ENCODE measurements around the gene SRSF10. TPM values are rescaled to one million over a fixed set of nuclear protein-coding genes. Genes with fewer than 3 reads are reported as not detected.
"Not testable (repeated sequence)": the region's sequence is repeated elsewhere in the genome, so short reads cannot be mapped to it uniquely, and the experiment has no call there.

Gene SRSF10
- total RNA-seq, 2 experiments from 2014 or later, result 191 to 192 TPM

DNA sequence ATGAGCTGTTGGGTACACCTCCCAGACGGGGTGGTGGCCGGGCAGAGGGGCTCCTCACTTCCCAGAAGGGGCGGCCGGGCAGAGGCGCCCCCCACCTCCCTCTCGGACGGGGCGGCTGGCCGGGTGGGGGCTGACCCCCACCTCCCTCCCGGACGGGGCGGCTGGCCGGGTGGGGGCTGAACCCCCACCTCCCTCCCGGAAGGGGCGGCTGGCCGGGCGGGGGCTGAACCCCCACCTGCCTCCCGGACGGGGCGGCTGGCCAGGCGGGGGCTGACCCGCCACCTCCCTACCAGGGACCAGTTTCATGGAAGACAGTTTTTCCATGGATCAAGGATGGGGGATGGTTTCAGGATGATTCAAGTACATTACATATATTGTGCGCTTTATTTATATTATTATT, 6.9 kb upstream of the SRSF10 start:
- DNase-seq; CTCF ChIA-PET; H3K4me3 Mint-ChIP-seq; H3K36me3 Mint-ChIP-seq (ENCODE audit: low read depth); H3K27ac Mint-ChIP-seq; POLR2A ChIA-PET; H3K27me3 Mint-ChIP-seq; H3K9me3 Mint-ChIP-seq: not testable (repeated sequence)
- H3K4me1 Mint-ChIP-seq, result peaks cover 11% of the 10 kb centered on the region

DNA sequence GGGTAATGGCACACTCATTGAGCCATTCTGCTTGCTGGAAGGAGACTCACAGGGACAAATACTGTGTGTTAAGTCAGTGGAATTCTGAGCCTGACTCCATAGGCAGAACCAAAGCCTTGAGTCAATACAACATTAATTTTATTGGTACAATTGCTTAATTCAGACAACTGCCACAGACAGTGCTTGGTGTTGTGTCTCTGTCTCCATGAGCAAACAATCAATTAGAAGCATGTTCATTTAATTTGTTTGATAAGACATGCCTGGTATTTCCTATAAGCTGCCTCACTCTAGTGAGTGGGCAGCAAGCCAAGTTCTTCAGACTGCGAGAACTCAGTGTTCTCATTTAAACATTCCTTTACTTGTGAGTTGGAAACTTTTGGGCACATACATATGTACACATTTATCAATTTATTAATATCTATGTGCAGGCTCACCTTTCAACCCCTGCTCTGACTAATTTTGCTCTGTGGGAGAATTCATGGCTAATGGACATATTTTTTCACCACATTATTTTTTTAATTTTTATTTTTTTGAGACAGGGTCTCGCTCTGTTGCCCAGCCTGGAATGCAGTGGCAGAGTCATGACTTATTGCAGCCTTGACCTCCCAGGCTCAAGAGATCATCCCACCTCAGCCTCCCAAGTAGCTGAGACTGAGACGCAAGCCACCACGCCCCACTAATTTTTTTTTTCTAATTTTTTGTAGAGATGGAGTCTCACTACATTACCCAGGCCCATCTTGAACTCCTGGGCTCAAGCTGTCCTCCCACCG, 4.5 kb upstream of the SRSF10 start:
- ChIA-PET CTCF (no interaction called here), POLR2A (interaction anchor here (1.0 kb wide), 1 partner anchor 25 kb away, joined by 3 read pairs; the partner anchor contains the start of gene PNRC2)
- no peak overlapping the region for H3K4me3 Mint-ChIP-seq
- H3K9me3 Mint-ChIP-seq, result no peaks in the 10 kb centered on the region
- H3K4me1 Mint-ChIP-seq, result peaks cover 20% of the 10 kb centered on the region
- H3K27ac Mint-ChIP-seq, result no peak overlapping the region
- peaks cover 6% of the 10 kb centered on the region for H3K36me3 Mint-ChIP-seq (ENCODE audit: low read depth)
- H3K27me3 Mint-ChIP-seq, result no peaks in the 10 kb centered on the region
- no peak for DNase-seq

- Mint-ChIP-seq H3K27me3 (no peaks in the 10 kb centered on the region), H3K4me3 (peak overlapping the region; percentile 91), H3K4me1 (peaks cover 39% of the 10 kb centered on the region), H3K9me3 (no peaks in the 10 kb centered on the region), H3K27ac (peak overlapping the region; percentile 96), H3K36me3 (ENCODE audit: low read depth) (peaks cover 44% of the 10 kb centered on the region)
- DNase-seq, result peak; percentile 63
- CTCF ChIA-PET, result interaction anchor here (0.6 to 1.8 kb wide), 4 partner anchors 17 to 158 kb away, joined by 3 to 6 read pairs (median 4); partner anchors contain the start of gene PNRC2
- POLR2A ChIA-PET, result interaction anchor here (0.7 to 12.0 kb wide), 20 partner anchors 9 to 984 kb away, joined by 3 to 515 read pairs (median 4); partner anchors contain the start of genes GALE, LYPLA2, PNRC2 and RCAN3
Observed at GRCh38 chr1:23980728-23981070, 572 bp upstream of the SRSF10 start.

- CTCF ChIA-PET, result interaction anchor here (0.8 to 1.8 kb wide), 4 partner anchors 20 to 25 kb away, joined by 3 to 5 read pairs (median 3); partner anchors contain the start of gene PNRC2
- peaks cover 47% of the 10 kb centered on the region for H3K4me1 Mint-ChIP-seq
- H3K4me3 Mint-ChIP-seq, result peak overlapping the region; percentile 91
- H3K27ac Mint-ChIP-seq, result peak overlapping the region; percentile 94
- DNase-seq, result no peak
- H3K9me3 Mint-ChIP-seq, result no peaks in the 10 kb centered on the region
- H3K36me3 Mint-ChIP-seq (ENCODE audit: low read depth), result peaks cover 54% of the 10 kb centered on the region
- POLR2A ChIA-PET, result interaction anchor here (1.0 to 12.0 kb wide), 6 partner anchors 9 to 662 kb away, joined by 3 to 515 read pairs (median 5); partner anchors contain the start of gene PNRC2
- H3K27me3 Mint-ChIP-seq, result no peaks in the 10 kb centered on the region
Observed at GRCh38 chr1:23979387-23979880, 693 bp downstream of the SRSF10 start.

- ChIA-PET CTCF (interaction anchor here (0.8 to 1.2 kb wide), 2 partner anchors 19 to 24 kb away, joined by 3 read pairs; partner anchors contain the start of gene PNRC2), POLR2A (interaction anchor here (1.2 to 12.0 kb wide), 4 partner anchors 8 to 663 kb away, joined by 3 to 515 read pairs (median 6); partner anchors contain the start of gene PNRC2)
- peak overlapping the region; percentile 91 for H3K4me3 Mint-ChIP-seq
- no peaks in the 10 kb centered on the region for H3K27me3 Mint-ChIP-seq
- peak overlapping the region; percentile 94 for H3K27ac Mint-ChIP-seq
- H3K9me3 Mint-ChIP-seq, result no peaks in the 10 kb centered on the region
- peaks cover 60% of the 10 kb centered on the region for H3K36me3 Mint-ChIP-seq (ENCODE audit: low read depth)
- DNase-seq, result no peak
- H3K4me1 Mint-ChIP-seq, result peaks cover 51% of the 10 kb centered on the region
Observed at GRCh38 chr1:23978805-23979204, 1.3 kb downstream of the SRSF10 start.

DNA sequence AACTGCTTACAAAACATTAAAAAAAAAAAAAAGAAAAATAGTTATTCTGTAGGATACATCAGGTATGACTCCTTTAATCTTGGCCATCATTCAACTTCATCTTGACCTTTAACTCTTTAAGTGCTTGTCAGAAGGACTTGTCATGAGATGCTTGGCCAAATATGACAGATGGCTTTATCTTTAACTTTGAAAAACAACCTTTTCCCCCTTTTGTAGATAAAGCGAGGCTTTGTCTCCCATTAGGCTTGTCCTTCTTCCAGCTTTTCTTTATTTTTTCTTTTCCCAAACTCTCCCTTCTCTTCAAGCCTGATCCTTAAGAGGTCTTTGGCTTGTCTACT, 2.3 kb downstream of the SRSF10 start:
- Mint-ChIP-seq H3K4me3 (peak overlapping the region; percentile 91), H3K27ac (peak overlapping the region; percentile 94), H3K36me3 (ENCODE audit: low read depth) (peaks cover 68% of the 10 kb centered on the region), H3K9me3 (no peaks in the 10 kb centered on the region), H3K27me3 (no peaks in the 10 kb centered on the region), H3K4me1 (peaks cover 56% of the 10 kb centered on the region)
- POLR2A ChIA-PET, result interaction anchor here (12.0 kb wide), 1 partner anchor 16 kb away, joined by 515 read pairs; the partner anchor contains the start of gene PNRC2
- no peak for DNase-seq
- CTCF ChIA-PET, result no interaction called here

DNA sequence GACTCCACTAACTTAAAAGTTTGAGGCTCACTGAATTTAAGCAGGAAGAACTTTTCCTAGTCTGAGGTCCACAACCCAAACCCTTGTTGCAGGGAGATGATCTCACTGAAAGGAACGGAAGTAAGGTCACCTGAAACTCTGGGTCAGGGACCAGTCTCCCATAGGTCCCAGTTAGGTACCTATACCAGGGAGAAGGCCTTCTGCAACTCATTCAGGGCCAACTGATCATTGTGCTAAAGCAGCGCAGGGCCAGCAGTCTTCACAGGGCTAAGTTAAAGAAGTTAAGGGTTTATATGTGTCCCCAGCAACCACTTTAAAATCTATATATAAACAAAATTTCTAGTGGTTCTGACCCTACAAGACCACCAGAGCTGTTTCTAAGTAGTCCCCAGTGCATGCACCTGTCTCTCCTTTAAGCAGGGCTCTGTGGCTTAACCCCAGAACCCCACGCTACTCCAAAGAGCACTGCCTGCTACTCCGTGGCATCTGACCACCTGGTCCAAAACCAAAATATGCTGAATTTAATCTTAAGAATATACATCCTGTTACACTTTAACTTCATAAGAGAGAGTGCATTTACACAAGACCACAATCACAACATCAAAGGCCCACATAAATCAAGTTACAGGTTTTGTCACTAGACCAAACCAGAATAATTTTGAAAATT, 2.8 kb downstream of the SRSF10 start:
- Mint-ChIP-seq H3K4me1 (peaks cover 56% of the 10 kb centered on the region), H3K9me3 (no peaks in the 10 kb centered on the region), H3K4me3 (peak overlapping the region; percentile 91), H3K27ac (peak overlapping the region; percentile 77), H3K36me3 (ENCODE audit: low read depth) (peaks cover 70% of the 10 kb centered on the region), H3K27me3 (no peaks in the 10 kb centered on the region)
- DNase-seq, result no peak
- ChIA-PET CTCF (interaction anchor here (1.3 kb wide), 1 partner anchor 18 kb away, joined by 5 read pairs; the partner anchor contains the start of gene PNRC2), POLR2A (interaction anchor here (2.1 to 12.0 kb wide), 2 partner anchors 15 to 176 kb away, joined by 7 to 515 read pairs; partner anchors contain the start of gene PNRC2)

- Mint-ChIP-seq H3K27me3 (no peaks in the 10 kb centered on the region), H3K9me3 (no peaks in the 10 kb centered on the region), H3K4me1 (peaks cover 67% of the 10 kb centered on the region), H3K27ac (no peak overlapping the region), H3K4me3 (no peak overlapping the region), H3K36me3 (ENCODE audit: low read depth) (peaks cover 76% of the 10 kb centered on the region)
- CTCF ChIA-PET, result interaction anchor here (1.6 kb wide), 1 partner anchor 8 kb away, joined by 3 read pairs; the partner anchor contains the start of gene PNRC2
- POLR2A ChIA-PET, result interaction anchor here (1.3 to 15.2 kb wide), 2 partner anchors 8 to 10 kb away, joined by 20 to 515 read pairs; partner anchors contain the start of genes PNRC2 and SRSF10
- DNase-seq, result no peak
Observed at GRCh38 chr1:23967871-23968270, 12.3 kb downstream of the SRSF10 start.

- H3K27ac Mint-ChIP-seq, result no peak overlapping the region
- H3K4me1 Mint-ChIP-seq, result peaks cover 71% of the 10 kb centered on the region
- no peaks in the 10 kb centered on the region for H3K9me3 Mint-ChIP-seq
- POLR2A ChIA-PET, result interaction anchor here (15.2 kb wide), 1 partner anchor 11 kb away, joined by 515 read pairs; the partner anchor contains the start of gene SRSF10
- DNase-seq, result no peak
- no peak overlapping the region for H3K4me3 Mint-ChIP-seq
- H3K36me3 Mint-ChIP-seq (ENCODE audit: low read depth), result peaks cover 77% of the 10 kb centered on the region
- no peaks in the 10 kb centered on the region for H3K27me3 Mint-ChIP-seq
- CTCF ChIA-PET, result no interaction called here
Observed at GRCh38 chr1:23966973-23967493, 13.1 kb downstream of the SRSF10 start.

GRCh38 chr1:23964790-23965740, 15.1 kb downstream of the SRSF10 start:
- POLR2A ChIA-PET, result interaction anchor here (0.6 to 15.2 kb wide), 2 partner anchors 12 to 140 kb away, joined by 3 to 515 read pairs; partner anchors contain the start of genes HMGCL and SRSF10
- Mint-ChIP-seq H3K36me3 (ENCODE audit: low read depth) (peaks cover 80% of the 10 kb centered on the region), H3K9me3 (no peaks in the 10 kb centered on the region), H3K27ac (peak overlapping the region; percentile 78), H3K27me3 (no peaks in the 10 kb centered on the region), H3K4me3 (peak overlapping the region; percentile 5), H3K4me1 (peaks cover 74% of the 10 kb centered on the region)
- no peak for DNase-seq
- CTCF ChIA-PET, result interaction anchor here (1.6 kb wide), 1 partner anchor 16 kb away, joined by 6 read pairs; the partner anchor contains the start of gene SRSF10

GRCh38 chr1:23964235-23964668, 15.9 kb downstream of the SRSF10 start:
- no peak for DNase-seq
- peak overlapping the region; percentile 1 for H3K4me3 Mint-ChIP-seq
- H3K27ac Mint-ChIP-seq, result peak overlapping the region; percentile 78
- no peaks in the 10 kb centered on the region for H3K9me3 Mint-ChIP-seq
- no peaks in the 10 kb centered on the region for H3K27me3 Mint-ChIP-seq
- CTCF ChIA-PET, result interaction anchor here (0.6 to 1.6 kb wide), 4 partner anchors 9 to 174 kb away, joined by 3 to 6 read pairs (median 4); partner anchors contain the start of gene SRSF10
- peaks cover 69% of the 10 kb centered on the region for H3K4me1 Mint-ChIP-seq
- POLR2A ChIA-PET, result interaction anchor here (0.6 to 15.2 kb wide), 7 partner anchors 13 to 1660 kb away, joined by 3 to 515 read pairs (median 4); partner anchors contain the start of genes HMGCL, RCAN3, RPL11 and SRSF10
- peaks cover 78% of the 10 kb centered on the region for H3K36me3 Mint-ChIP-seq (ENCODE audit: low read depth)
